GM18519 (cell line): ENCODE results near the gene TRHDE.

ENCODE experiments used
- ATAC-seq: cut with Tn5 transposase; IDR thresholded peaks from one replicate; pipeline ENCODE4 v1.9.1; 2021; ENCODE audit warnings: mild to moderate bottlenecking, moderate library complexity; ENCODE audit not compliant: unreplicated experiment, low FRiP score

The TRHDE gene

GRCh38 chr12:72272091-72272661 is at the start of gene TRHDE:
TRHDE (plus strand) TSS chr12:72272370; CDS start chr12:72272644, 274 bp downstream.
- ATAC-seq: no peak

DNA sequence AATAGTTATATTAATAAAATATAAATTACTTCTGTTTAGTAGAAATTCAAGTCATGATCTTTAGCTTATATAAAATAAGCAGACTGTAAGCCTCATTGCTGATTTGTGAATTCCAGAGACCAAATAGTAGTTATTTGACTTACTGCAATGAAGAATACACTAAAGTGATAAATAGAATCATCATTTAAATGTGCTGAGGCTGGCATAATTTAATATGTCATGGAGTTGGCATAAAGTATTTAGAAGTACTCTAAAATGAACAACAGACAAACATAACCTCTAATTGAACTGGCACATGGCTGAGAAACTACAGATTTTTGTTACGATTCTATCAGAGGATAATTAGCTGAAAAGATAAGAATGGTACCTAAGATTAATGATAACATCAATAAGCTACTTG is 45.7 kb upstream of the TRHDE start:
- ATAC-seq: no peak

- no peak for ATAC-seq
Measured at GRCh38 chr12:72228424-72228823, 43.7 kb upstream of the TRHDE start.

DNA sequence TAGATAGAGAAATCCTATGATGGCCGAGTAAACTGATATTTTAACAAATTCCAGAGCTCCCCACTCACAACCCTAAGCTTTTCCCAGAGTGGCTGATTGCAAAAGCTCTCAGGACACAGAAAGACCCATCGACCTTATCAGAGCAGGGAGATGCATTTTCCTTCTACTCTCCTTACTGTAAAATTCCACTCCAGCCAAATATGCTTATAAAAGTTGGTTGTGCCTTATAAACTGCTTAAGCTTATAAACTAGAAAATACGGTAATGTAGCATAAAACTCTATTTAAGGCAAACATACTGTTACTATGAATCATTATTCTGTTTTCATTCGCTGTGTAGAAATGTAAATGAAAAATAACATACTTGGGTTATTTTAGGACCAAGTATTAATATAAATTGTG is 41.6 kb upstream of the TRHDE start:
- no peak for ATAC-seq

- ATAC-seq: no peak
Measured at GRCh38 chr12:72234886-72235285, 37.3 kb upstream of the TRHDE start.

DNA sequence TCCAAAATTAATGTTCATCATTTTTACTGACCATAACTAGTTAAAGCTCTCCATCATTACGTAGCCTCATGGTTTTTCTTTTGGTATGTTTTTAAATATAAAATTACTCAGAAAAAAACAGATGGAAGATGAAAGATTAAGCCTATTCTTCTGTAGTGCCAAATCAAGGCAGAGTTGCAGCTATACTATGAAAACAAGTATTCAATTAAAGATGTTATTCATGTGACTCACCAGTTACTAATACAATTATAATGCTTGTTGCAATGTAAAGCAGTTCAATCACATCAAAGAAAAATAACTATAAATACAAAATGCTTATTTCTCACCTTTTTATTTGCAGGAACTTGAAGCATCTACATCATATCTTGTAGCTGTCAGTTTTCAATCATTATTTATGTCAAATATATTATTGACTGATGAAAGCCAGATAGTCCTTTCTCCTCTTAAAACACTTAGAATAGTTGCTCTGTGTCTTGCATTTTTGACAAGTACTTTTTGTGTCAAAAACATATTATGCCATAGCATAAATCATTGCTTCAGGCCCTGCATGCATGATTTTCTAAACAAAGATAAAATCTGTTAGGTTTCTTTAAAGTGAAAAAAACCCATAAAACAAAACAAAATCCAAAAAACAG is 36.0 kb upstream of the TRHDE start:
- no peak for ATAC-seq

DNA sequence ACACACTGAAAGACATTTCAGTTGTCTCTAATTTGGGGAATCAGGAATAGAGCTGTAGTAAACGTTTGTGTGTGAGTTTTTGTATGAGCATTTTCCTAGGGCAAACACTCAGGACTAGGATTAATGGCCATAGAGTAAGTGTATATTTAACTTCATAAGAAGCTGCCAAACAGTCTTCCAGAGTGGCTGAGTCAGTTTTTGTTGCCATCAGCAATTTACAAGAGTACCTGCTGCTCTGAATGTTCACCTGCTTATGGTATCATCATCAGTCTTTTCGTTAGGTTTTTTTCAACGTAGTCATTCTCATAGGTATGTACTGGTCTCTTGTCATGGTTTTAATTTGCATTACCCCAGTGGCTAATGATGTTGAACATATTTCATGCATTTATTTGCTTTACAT is 30.6 kb upstream of the TRHDE start:
- no peak for ATAC-seq

DNA sequence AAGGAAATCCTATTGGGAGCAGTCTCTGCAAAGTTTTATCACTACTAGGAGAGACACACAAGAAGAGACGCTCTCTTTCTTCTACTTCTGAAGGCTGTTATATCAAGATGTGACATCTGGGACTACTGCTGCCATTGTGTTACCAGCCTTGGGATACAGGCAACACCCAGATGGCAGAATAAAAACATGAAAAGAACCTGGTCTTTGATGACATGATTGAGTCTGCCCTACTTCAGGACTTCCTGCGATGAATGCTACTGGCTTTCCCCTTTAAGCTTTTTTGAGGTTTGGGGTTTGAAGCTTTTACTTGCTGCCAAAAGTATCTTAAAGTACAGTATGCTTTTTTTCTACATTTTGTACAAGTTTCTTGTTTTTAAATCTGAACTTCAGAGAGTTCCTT is 29.2 kb upstream of the TRHDE start:
- no peak for ATAC-seq

DNA sequence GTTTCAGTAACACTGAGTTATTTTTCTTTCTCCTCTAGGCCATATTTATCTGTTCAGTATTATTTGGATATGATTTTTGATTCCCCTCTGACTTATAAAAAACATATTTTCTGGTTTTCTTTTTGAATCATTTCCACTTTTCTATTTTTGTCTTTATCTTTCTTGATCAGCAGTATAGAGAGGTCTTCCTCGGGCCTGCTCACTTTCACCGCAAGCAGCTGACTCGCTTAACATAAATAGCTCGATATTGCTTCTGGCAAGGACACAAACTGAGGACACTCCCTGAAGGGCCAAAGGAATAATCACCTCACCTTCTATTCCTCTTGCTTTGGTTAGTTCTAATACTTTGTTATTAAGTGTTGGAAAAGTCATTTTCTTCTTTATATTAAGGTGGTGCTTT is 25.8 kb upstream of the TRHDE start:
- ATAC-seq: no peak

GRCh38 chr12:72250346-72250745 is 21.8 kb upstream of the TRHDE start:
- no peak for ATAC-seq

DNA sequence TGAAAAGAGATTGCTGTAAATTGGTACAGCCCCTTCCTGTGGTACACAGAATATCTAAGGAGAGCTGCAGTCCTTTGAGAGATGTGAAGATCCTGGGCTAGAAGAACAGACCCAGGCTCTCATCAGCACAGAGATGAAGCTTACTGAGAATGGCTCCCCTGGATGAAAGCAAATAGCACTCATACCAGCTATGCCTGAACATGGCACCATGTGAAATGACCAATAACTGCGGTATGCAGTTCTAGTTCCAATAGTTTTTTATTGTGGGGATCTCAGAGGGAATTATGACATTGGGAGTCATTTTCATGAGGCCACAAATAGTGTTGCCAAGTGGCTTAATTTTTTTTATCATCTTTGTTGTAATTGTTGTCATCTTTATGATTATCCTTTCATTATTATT is 15.4 kb upstream of the TRHDE start:
- no peak for ATAC-seq

DNA sequence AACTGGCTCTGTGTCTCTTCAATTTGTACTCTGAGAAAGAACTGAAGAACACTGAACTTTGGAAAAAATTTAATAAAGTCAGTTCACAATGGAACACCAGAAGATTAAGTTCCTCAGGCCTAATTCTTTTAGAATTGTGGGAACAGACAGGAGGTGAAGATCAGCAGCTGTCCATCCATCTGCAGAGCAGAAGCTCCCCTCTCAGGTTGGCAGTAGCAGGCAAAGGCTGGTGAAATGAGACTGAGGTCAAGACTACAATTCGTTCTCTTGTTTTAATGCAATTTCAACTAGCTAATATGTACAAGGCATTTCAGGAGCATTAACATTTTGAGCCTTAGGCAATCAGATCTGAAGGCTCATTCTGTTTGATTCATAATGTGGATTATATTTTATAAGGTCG is 10.3 kb upstream of the TRHDE start:
- no peak for ATAC-seq

DNA sequence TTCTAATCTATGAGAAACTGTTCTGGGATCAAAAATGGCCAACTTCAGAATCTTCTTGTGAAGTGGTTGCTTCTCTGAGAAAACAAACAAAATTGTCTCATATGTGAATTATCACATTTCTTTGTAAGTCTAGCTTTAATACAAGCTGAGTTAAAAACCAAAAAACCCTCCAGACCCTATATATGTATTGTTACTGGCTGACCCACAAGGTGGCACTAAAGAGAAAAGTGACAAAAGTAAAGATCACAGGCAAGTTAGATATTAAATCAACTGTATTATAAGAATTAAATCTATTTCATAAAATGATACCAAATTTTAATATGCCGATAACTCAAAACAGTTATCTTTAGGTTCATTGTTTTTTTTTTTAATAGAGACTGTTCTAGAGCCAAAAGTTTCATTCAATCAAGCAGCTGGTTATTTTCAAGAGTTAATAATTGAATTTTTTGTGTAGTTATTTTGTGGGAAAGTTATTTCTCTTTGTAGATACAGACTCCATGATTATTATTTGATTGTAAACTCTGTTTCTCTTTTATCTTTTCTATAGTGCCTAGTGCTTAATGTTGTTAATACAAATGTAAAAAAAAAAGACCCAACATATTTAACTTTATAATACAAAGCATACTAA is 7.5 kb upstream of the TRHDE start:
- no peak for ATAC-seq

DNA sequence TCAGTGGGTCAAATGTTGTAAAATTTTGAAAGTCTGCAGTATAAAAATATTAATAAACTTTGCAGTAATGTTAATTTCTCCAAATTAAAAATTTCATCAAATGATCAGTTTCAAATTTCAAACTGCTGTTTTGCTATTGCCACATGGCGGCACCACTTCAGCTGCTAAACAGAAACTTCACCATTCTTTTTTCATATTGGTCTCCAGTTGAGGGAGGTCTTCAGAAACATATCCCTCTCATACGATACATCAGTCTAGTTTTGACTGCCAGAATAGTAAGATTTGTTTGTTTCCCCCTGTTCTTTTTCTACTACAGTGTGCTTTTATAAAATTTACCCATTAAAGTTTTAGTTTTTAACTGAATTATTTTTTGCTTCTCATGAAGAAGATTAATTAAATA is 4.2 kb upstream of the TRHDE start:
- no peak for ATAC-seq

DNA sequence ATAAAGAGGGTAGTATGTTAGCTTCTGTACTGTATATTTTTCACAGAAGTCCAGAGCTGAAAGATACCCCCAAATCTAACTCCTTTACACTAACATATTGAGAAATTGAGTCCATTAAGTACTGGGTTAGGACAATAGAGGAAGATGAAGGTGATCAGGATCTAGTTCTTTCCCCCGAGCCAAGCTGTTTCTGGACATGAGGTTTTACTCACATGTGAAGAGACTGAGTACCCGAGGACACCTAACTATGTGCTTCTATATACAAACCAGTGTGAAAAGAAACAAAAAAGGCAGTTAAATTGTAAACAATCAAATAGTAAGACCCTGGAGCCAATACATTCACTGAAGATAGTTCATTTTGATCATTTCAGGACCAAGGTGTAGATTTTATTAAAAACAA is 3.8 kb upstream of the TRHDE start:
- no peak for ATAC-seq

- no peak for ATAC-seq
Measured at GRCh38 chr12:72269491-72269890, 2.7 kb upstream of the TRHDE start.

- no peak for ATAC-seq
Measured at GRCh38 chr12:72270246-72270645, 1.9 kb upstream of the TRHDE start.

- no peak for ATAC-seq
Measured at GRCh38 chr12:72270961-72271360, 1.2 kb upstream of the TRHDE start.

GRCh38 chr12:72271451-72272090 is 599 bp upstream of the TRHDE start:
- ATAC-seq: no peak

- ATAC-seq: no peak
Measured at GRCh38 chr12:72272731-72273498, 745 bp downstream of the TRHDE start.

- no peak for ATAC-seq
Measured at GRCh38 chr12:72273499-72273837, 1.3 kb downstream of the TRHDE start.
